NB4 (cell line): ENCODE data around the gene NAA80.
A peak's percentile ranks its signal among the peaks of the same experiment; 100 is the strongest.

ENCODE experiments used
- DNase-seq: peaks from one replicate; pipeline ENCODE4 v3.0.0; 2010; ENCODE audit warnings: low read depth
- H3K4me3 ChIP-seq: one replicate; pipeline ENCODE4 v1.5.1; 2011; ENCODE audit warnings: mild to moderate bottlenecking, low read depth, low read length, moderate library complexity
- CTCF ChIP-seq: IDR thresholded peaks from one replicate; pipeline ENCODE4 v1.5.1; 2012; ENCODE audit warnings: low read depth, low read length
- MAX ChIP-seq: IDR thresholded peaks from 2 replicates; pipeline ENCODE4 v1.6.1; 2011; ENCODE audit warnings: low read depth, low read length
- MYC ChIP-seq: IDR thresholded peaks from 2 replicates; pipeline ENCODE4 v1.6.1; 2011; ENCODE audit warnings: low read depth, low read length
- POLR2A ChIP-seq: IDR thresholded peaks from 2 replicates; pipeline ENCODE4 v1.6.1; 2011; ENCODE audit warnings: mild to moderate bottlenecking; ENCODE audit not compliant: insufficient read length; ENCODE audit errors: extremely low read depth

NAA80 gene

DNA sequence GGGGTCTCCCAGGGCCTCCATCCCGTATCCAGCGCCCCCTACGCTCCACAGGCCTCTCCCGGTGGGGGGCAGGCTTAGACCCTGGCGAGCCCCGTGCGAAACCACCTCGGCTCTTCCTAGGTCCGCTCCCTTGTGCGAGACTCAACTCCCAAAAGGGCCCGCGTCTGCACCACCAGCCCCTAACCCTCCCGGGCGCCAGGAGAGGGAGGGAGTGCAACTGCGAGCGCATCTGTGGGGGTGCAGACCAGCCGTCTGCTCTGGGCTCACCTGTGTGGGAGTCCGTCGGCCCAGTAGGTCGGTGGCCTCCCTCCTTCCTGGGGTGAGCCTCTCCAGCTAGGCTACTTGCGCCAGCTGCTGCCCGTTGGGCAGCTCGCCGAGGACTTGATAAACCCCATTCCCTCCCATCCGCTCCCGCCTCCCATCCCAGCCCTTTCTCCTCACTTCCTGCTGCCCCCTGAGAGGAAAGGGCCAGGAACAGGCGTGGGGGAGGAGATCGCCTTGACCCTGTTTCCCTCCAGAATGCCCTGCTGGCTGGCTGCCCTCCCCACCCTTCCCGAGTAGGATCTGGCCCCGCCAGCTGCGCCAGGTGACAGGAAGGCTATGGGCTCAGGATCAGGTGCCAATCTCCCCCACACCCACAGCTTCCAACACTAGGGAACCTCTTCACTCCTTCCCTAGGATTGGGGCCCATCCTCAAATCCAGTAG lies 23.3 kb upstream of the NAA80 start, which contains the start of gene HYAL2:
Gene HYAL2 (minus strand): TSS at position 360 of the 706 bp plus-strand sequence. CDS start 2,256 bp downstream, outside the sequence.
- TF ChIP-seq POLR2A, result no peak
- no peak for TF ChIP-seq MAX
- TF ChIP-seq CTCF, result no peak
- no peak for TF ChIP-seq MYC
- peak within 1 kb of the TSS; percentile 62 for H3K4me3 ChIP-seq
- DNase-seq, result no peak

DNA sequence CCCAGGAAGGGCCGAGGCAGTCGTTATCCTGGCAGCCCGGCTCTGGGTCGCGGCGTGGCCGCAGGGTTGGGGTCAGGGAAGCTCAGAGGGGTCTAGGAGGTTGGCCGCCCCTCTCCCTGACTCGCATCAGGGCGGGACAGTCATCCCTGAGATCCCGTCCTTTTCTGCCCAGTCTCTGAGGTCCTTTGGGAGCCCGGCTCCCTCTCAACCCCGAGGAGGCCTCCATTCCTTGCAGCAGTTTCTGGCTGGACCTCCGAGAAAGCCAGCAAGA lies 22.8 kb upstream of the NAA80 start:
- H3K4me3 ChIP-seq, result no peak overlapping the region
- no peak for TF ChIP-seq POLR2A
- TF ChIP-seq CTCF, result no peak
- TF ChIP-seq MAX, result no peak
- no peak for TF ChIP-seq MYC
- DNase-seq, result no peak

- TF ChIP-seq MYC, result peak; percentile 28; the same call in 1 of the 2 replicates
- peak; percentile 45 for TF ChIP-seq POLR2A
- TF ChIP-seq CTCF, result peak; percentile 17
- 0 out of 2 replicates have a peak, but pooled peaks have one; percentile 17 for TF ChIP-seq MAX
- DNase-seq, result peak; percentile 88
- H3K4me3 ChIP-seq, result peak overlapping the region; percentile 62
These were observed 22.3 kb upstream of the NAA80 start for GRCh38 chr3:50321336-50322114.

DNA sequence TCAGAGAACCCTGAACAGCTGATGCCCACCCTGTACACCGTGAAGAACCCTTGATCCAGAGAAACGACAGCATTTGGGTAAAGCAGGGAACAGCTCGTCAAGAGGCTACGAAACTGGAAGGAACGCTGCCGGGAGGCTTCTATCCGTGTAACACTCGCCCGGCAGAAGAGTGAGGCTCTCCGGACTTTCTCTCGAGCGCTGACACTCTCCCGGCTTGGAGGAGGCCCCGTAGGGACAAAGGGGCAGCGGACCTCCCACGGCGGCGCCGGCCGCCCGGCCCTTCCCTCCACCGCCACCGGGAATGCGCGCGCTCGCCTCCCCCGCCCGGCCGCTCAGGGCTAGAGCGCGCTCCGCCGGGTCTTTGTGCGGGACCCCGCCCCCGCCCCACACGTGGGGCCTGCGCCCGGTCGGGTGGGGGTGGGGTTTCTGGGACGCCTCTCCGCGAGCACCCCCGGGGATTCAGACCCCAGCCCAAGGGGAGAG lies 21.7 kb upstream of the NAA80 start:
- DNase-seq, result peak; percentile 79
- no peak for TF ChIP-seq CTCF
- no peak for TF ChIP-seq MYC
- TF ChIP-seq POLR2A, result no peak
- TF ChIP-seq MAX, result peak; percentile 47; the same call in 1 of the 2 replicates
- peak overlapping the region; percentile 77 for H3K4me3 ChIP-seq

GRCh38 chr3:50319894-50320625 lies 20.9 kb upstream of the NAA80 start:
- no peak for TF ChIP-seq POLR2A
- no peak for TF ChIP-seq MAX
- TF ChIP-seq MYC, result no peak
- TF ChIP-seq CTCF, result no peak
- no peak for DNase-seq
- peak overlapping the region; percentile 77 for H3K4me3 ChIP-seq
